Adrenal gland (tissue), 12 donors: ENCODE data around the gene FOXG1. TPM values are rescaled to one million over a fixed set of nuclear protein-coding genes. Genes with fewer than 3 reads are reported as not detected.

Experiments
- DNase-seq, 7 donors: peaks; one replicate each; pipeline ENCODE4 v3.0.0-alpha.2; 2019 to 2020
- H3K27ac ChIP-seq, 5 donors: fragments of 200-600 bp; sonication (generic) in 4 of 5; 1 replicate in 3 of 5; 2 replicates in 2 of 5; pipeline versions ENCODE4 v1.5.1 to v1.8.0; 2016 to 2020; ENCODE audit warnings: mild to moderate bottlenecking in 1 of 5
- H3K27me3 ChIP-seq: fragments of 200-600 bp; 2 replicates; pipeline ENCODE4 v1.8.0; 2021
- H3K36me3 ChIP-seq, 2 donors: fragments of 200-600 bp; replicated peaks in 1 of 2; 1 replicate in 1 of 2; 2 replicates in 1 of 2; pipeline versions ENCODE4 v1.5.1 to v1.8.0; 2018 to 2022
- H3K4me1 ChIP-seq, 2 donors: fragments of 200-600 bp; replicated peaks in 1 of 2; 1 replicate in 1 of 2; 2 replicates in 1 of 2; pipeline versions ENCODE4 v1.5.1 to v1.8.0; 2018 to 2021
- H3K4me3 ChIP-seq, 4 donors: fragments of 200-600 bp; sonication (generic) in 3 of 4; one replicate each; pipeline ENCODE4 v1.5.1; 2016 to 2018
- H3K9me3 ChIP-seq, 3 donors: fragments of 200-600 bp; sonication (generic) in 1 of 3; replicated peaks in 1 of 3; 1 replicate in 2 of 3; 2 replicates in 1 of 3; pipeline versions ENCODE4 v1.5.1 to v1.8.0; 2016 to 2021
- POLR2A ChIP-seq, 2 donors: fragments of 450-650 bp; IDR thresholded peaks; one replicate each; pipeline ENCODE4 v1.6.1; 2017; ENCODE audit warnings: antibody characterized with exemption in 2 of 2, mild to moderate bottlenecking in 2 of 2, moderate library complexity in 1 of 2
- WGBS, 4 donors: extraction: QIAGEN DNeasy Blood & Tissue Kit in 2 of 4; methylation state at CpG; one replicate each; pipeline versions ENCODE4 v1.1.5 to v1.1.7; 2013 to 2017; 5-methylcytosine and 5-hydroxymethylcytosine counted together
- intact Hi-C, 2 donors: fragments of 100-400 bp; cut with DNase I; formaldehyde crosslinking; loops; one replicate each; pipeline versions ENCODE4 v1.14.1 to v1.15.0; 2022 to 2023
- polyA plus RNA-seq, 3 donors: library from polyadenylated mRNA; stranded (reverse); fragments of 200-250 nt in 2 of 3; fragments of 350-450 nt in 1 of 3; fragmentation: Illumina TruSeq in 1 of 3; extraction: RNeasy Lipid Tissue Mini Kit (QIAGEN cat#74804) in 1 of 3; gene quantifications; one replicate each; pipeline ENCODE4 v1.2.3, GENCODE V29; 2013 to 2014
- total RNA-seq, 9 donors: library from RNA; depleted of rRNA in 4 of 9; stranded (reverse); fragments of >200 nt in 4 of 9; fragments of 120-200 nt in 1 of 9; fragmentation: NEBNext Ultra II Directional in 1 of 9; extraction: Animal tissue kit (Norgen Biotek cat#: 25700) in 1 of 9; gene quantifications; one replicate each; pipeline versions ENCODE4 v1.1.0 to v1.2.4, GENCODE V29; 2013 to 2023
- TF ChIP-seq, protein P1 (sequence below), 6 experiments: fragments of 450-650 bp in 4 of 6; fragments of 200-600 bp in 2 of 6; sonication (generic) in 1 of 6; IDR thresholded peaks; 1 replicate in 5 of 6; 2 replicates in 1 of 6; pipeline versions ENCODE4 v1.5.1 to v1.8.0; 2016 to 2021; ENCODE audit warnings: antibody characterized with exemption in 6 of 6, mild to moderate bottlenecking in 2 of 6, moderate library complexity in 1 of 6
- donor health status: healthy with polysubstance abuse.
- donor health status: Bipolar disorder and iron deficiency.
- donor health status: DM: yes; HTN: yes; CAD: no.
- donor health status: DM: no; HTN: no; CAD: no.
- donor health status: DM: no; HTN: no; CAD: no.
- donor health status: DM: yes; HTN: yes; CAD: no.

Gene FOXG1
- total and polyA plus RNA-seq, 12 donors, result 0.07 to 0.10 (median 0.08) TPM; not detected in 8

DNA sequence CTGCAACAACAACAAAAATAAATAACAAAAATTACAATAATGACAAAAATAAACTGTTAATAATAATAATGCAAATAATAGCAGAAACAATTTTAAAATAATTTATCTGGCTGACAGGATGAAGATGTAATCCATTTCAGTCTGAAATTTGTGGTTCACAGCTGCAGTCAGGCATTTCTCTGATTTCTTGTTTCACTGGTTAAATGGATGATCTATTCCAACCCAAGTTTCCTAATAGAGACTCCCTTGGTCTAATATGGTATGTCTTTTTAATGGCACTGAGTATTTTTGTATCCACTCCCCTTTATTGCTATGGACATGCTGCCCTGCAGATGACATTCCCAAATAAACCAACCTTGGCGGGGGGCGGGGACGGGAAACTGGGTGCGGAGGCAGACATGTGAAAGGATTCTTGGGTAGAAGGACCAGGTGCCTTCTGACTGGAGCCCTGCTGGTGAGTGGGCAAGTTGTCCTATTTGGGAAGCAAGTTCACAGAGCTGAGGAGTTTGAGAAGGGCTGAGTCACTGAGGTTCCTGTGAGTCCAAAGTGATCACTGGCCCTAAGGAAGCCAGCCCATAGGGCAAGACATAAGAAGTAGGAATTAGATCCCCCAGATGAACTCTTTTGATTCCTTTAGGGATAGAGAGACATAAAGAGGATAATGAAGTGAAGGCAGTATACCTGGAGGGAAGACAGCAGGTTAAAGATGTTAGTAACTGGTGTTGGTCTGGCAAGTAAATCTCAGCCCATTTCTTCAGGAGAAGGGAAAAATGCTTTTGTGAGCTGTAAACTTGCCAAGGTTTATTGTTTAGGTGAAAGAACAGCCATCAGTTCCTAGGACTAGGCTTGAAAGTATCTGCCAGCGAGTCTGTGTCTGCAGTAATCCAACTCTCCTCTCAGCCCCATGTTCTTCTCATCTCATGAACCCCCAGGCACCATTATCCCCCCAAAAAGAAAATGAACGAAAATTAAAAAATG lies 14.5 kb downstream of the FOXG1 start:
- intact Hi-C loops, result no loop called here
- no peaks in the 10 kb centered on the region for H3K9me3 ChIP-seq
- TF ChIP-seq POLR2A (IDR thresholded peaks at IDR 0.05), result no peak
- TF ChIP-seq, protein P1, sequence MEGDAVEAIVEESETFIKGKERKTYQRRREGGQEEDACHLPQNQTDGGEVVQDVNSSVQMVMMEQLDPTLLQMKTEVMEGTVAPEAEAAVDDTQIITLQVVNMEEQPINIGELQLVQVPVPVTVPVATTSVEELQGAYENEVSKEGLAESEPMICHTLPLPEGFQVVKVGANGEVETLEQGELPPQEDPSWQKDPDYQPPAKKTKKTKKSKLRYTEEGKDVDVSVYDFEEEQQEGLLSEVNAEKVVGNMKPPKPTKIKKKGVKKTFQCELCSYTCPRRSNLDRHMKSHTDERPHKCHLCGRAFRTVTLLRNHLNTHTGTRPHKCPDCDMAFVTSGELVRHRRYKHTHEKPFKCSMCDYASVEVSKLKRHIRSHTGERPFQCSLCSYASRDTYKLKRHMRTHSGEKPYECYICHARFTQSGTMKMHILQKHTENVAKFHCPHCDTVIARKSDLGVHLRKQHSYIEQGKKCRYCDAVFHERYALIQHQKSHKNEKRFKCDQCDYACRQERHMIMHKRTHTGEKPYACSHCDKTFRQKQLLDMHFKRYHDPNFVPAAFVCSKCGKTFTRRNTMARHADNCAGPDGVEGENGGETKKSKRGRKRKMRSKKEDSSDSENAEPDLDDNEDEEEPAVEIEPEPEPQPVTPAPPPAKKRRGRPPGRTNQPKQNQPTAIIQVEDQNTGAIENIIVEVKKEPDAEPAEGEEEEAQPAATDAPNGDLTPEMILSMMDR (IDR thresholded peaks at IDR 0.05), result no peak
- 5 to 7% (median 5%) methylated on average over 6 of the region's 6 CpGs for WGBS, 4 donors
- no peak overlapping the region for H3K27ac ChIP-seq
- H3K4me3 ChIP-seq, result no peak overlapping the region
- H3K27me3 ChIP-seq, result peaks cover 75% of the 10 kb centered on the region
- DNase-seq, result no peak
- no peaks in the 10 kb centered on the region for H3K36me3 ChIP-seq
- H3K4me1 ChIP-seq, result peaks cover 0 to 7% of the 10 kb centered on the region in 2 donors

DNA sequence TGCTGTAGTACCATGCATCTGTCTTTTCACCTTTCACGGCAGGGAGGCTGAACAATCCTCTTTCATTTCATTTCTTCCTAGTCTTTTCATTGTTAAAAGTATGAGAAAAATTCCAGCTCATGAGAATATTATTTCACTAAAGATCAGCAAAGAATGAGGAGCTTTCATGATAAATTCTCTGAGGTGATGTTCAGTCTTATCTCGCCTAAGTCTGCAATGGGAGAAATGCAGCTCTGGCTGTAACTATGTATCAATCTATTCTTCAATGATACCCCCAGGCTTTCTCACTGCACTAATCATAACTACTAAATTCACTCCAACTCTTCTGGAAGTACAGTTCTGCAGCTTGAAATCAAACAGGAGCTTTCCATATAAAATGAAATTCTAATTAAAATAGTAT lies 15.7 kb downstream of the FOXG1 start:
- 20 to 36% (median 31%) methylated on average over 2 of the region's 2 CpGs for WGBS, 4 donors
- DNase-seq, result no peak
- intact Hi-C loops, result no loop called here
- Histone ChIP-seq H3K27me3 (peaks cover 73% of the 10 kb centered on the region), H3K27ac (no peak overlapping the region), H3K36me3 (no peaks in the 10 kb centered on the region), H3K4me3 (no peak overlapping the region), H3K4me1 (peaks cover 0 to 7% of the 10 kb centered on the region in 2 donors), H3K9me3 (no peaks in the 10 kb centered on the region)
- no peak for TF ChIP-seq POLR2A (IDR thresholded peaks at IDR 0.05)
- TF ChIP-seq, protein P1 (IDR thresholded peaks at IDR 0.05), result no peak

DNA sequence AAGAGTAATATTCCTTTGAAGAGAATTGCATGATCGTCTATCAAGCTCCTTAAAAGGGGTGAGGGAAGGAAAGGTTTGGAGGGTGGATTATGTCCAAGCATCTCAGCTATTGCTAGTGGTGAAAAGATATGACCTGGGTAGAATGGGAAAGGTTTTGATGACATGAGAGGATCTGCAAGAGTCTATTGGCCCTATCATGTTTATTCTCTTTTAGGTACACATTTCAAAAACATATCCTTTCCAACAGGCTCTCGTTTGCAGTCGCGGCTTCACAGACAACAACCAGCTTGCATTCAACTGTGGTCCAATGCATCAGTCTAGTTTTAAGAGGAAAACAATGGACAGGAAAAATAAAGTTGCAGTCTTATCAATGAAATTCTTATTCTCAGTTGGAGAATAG lies 17.1 kb downstream of the FOXG1 start:
- H3K36me3 ChIP-seq, result no peaks in the 10 kb centered on the region
- H3K4me1 ChIP-seq, result peaks cover 0 to 7% of the 10 kb centered on the region in 2 donors
- no peak overlapping the region for H3K27ac ChIP-seq
- 9 to 15% (median 11%) methylated on average over 4 of the region's 4 CpGs for WGBS, 4 donors
- DNase-seq, result no peak
- intact Hi-C loops, result no loop called here
- no peaks in the 10 kb centered on the region for H3K9me3 ChIP-seq
- no peak for TF ChIP-seq POLR2A (IDR thresholded peaks at IDR 0.05)
- TF ChIP-seq, protein P1 (IDR thresholded peaks at IDR 0.05), result no peak
- peaks cover 59% of the 10 kb centered on the region for H3K27me3 ChIP-seq
- no peak overlapping the region for H3K4me3 ChIP-seq

DNA sequence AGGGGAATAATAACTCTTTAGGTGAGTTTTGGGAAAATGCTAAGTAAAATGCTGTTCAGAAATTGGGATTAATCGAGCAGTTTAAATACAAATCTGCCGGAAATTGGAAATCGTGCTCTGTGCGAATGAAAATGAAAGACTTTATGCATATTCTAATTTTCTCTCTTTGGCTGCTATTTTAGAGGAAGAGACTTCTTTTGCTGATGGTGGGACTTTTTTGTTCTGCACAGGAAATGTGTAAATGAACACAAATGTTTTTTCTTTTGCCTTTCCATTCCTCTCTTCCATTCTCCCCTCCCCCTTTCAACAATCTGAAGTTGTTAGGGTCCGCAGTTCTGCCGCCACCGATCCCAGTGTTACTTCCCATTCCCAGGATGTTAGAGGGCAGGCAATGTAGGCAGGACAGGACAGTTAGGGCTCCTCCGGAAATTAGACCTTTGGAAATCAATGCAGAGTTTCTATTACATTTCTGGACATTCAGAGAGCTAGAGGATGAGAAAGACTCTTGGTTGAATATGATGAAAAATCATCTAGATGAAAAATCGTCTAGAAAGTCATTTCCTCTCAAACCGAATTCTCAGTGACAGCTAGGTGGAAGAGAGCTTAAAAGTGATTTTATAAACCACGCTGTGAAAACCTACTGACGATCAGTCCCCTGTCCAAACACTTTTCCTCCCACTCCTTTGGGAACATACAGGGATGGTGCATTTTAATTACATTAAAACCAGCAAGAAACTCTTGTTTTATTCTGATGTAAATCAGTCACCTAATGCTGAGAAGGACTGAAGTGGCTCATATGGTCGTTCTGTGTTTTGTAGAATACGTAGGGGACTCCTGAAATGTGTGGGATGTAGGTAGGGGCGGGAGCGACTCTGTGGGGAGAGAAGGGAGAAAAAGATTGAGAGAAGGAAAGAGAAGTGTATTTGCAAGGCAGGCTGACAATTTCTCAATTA lies 17.8 kb downstream of the FOXG1 start:
- DNase-seq, result no peak
- Histone ChIP-seq H3K27me3 (peaks cover 52% of the 10 kb centered on the region), H3K36me3 (no peaks in the 10 kb centered on the region), H3K9me3 (no peaks in the 10 kb centered on the region), H3K4me1 (peaks cover 0 to 7% of the 10 kb centered on the region in 2 donors), H3K27ac (no peak overlapping the region), H3K4me3 (peak overlapping the region in 1 of 4 donors; percentile 30)
- intact Hi-C loops, result no loop called here
- 6 to 11% (median 8%) methylated on average over 16 of the region's 16 CpGs for WGBS, 4 donors
- TF ChIP-seq POLR2A (IDR thresholded peaks at IDR 0.05), result no peak
